ENCODE data around the gene ACP6. TPM values are rescaled to one million over a fixed set of nuclear protein-coding genes. Genes with fewer than 3 reads are reported as not detected.

ACP6 gene
- 4.5 and 5.5 TPM in 2 replicates for total RNA-seq

GRCh38 chr1:147670319-147671001, at the start of gene ACP6:
TSS of gene ACP6 (minus strand) at chr1:147670524. CDS start at chr1:147670048, 476 bp downstream.

Other genes with a start within 250 kb of the ACP6 start
- gene BCL9, start 129.0 kb downstream of the ACP6 start, total RNA-seq: 1.5 and 2.1 TPM in 2 replicates
- 0.31 and 1.5 TPM in 2 replicates for gene GJA5, start 90.1 kb upstream of the ACP6 start, total RNA-seq
- not detected in 2 replicates for gene GJA8, start 232.3 kb upstream of the ACP6 start, total RNA-seq